HG03432 (cell line): Measurements from ENCODE around the gene ARL4D.
"Not testable (repeated sequence)": the region's sequence is repeated elsewhere in the genome, so short reads cannot be mapped to it uniquely, and the experiment has no call there.

Experiments used
- ATAC-seq: cut with Tn5 transposase; IDR thresholded peaks from one replicate; pipeline ENCODE4 v1.9.1; 2021; ENCODE audit warnings: mild to moderate bottlenecking, moderate library complexity; ENCODE audit not compliant: unreplicated experiment

ARL4D gene

GRCh38 chr17:43368740-43369506 is 29.9 kb upstream of the ARL4D start:
- ATAC-seq, result peak; percentile 34

- no peak for ATAC-seq
Measured at GRCh38 chr17:43369986-43370385, 28.8 kb upstream of the ARL4D start.

GRCh38 chr17:43371227-43371821 is 27.5 kb upstream of the ARL4D start:
- no peak for ATAC-seq

- peak; percentile 36 for ATAC-seq
Measured at GRCh38 chr17:43372273-43372911, 26.4 kb upstream of the ARL4D start.

- no peak for ATAC-seq
Measured at GRCh38 chr17:43373356-43373755, 25.4 kb upstream of the ARL4D start.

- ATAC-seq, result not testable (repeated sequence)
Measured at GRCh38 chr17:43375915-43376314, 22.9 kb upstream of the ARL4D start.

GRCh38 chr17:43377056-43377810 is 21.6 kb upstream of the ARL4D start:
- ATAC-seq, result no peak

- no peak for ATAC-seq
Measured at GRCh38 chr17:43378766-43379165, 20.0 kb upstream of the ARL4D start.

- no peak for ATAC-seq
Measured at GRCh38 chr17:43380307-43380706, 18.5 kb upstream of the ARL4D start.

- ATAC-seq, result no peak
Measured at GRCh38 chr17:43381204-43381603, 17.6 kb upstream of the ARL4D start.

GRCh38 chr17:43381621-43382020 is 17.2 kb upstream of the ARL4D start:
- no peak for ATAC-seq

- no peak for ATAC-seq
Measured at GRCh38 chr17:43382776-43383175, 16.0 kb upstream of the ARL4D start.

GRCh38 chr17:43383372-43383771 is 15.4 kb upstream of the ARL4D start:
- no peak for ATAC-seq

- ATAC-seq, result no peak
Measured at GRCh38 chr17:43383826-43384475, 14.8 kb upstream of the ARL4D start.

- no peak for ATAC-seq
Measured at GRCh38 chr17:43384476-43384862, 14.3 kb upstream of the ARL4D start.

- no peak for ATAC-seq
Measured at GRCh38 chr17:43385046-43385831, 13.6 kb upstream of the ARL4D start.

GRCh38 chr17:43388359-43389045 is 10.3 kb upstream of the ARL4D start:
- ATAC-seq, result peak; percentile 70

- ATAC-seq, result no peak
Measured at GRCh38 chr17:43389046-43389947, 9.5 kb upstream of the ARL4D start.

- ATAC-seq, result no peak
Measured at GRCh38 chr17:43392397-43392796, 6.4 kb upstream of the ARL4D start.
